Caki2 (cell line): ENCODE measurements around the gene FAM234A. TPM values are rescaled to one million over a fixed set of nuclear protein-coding genes. Genes with fewer than 3 reads are reported as not detected.
"Not testable (repeated sequence)": the region's sequence is repeated elsewhere in the genome, so short reads cannot be mapped to it uniquely, and the experiment has no call there.

Experiments
- DNase-seq: peaks from one replicate; pipeline ENCODE4 v3.0.0-alpha.2; 2015; ENCODE audit warnings: low read depth
- in situ Hi-C: cut with HindIII; loops from 2 replicates; pipeline ENCODE4 v1.10.0; 2016; ENCODE audit warnings: low sequenced_read_pairs, low pct_unique_long_range_greater_than_20kb, mixed read lengths
- total RNA-seq: library from RNA; depleted of rRNA; stranded (reverse); fragments of >200 nt; shearing (Covaris generic); gene quantifications from 2 replicates; pipeline ENCODE4 v1.2.3, GENCODE V29; 2014; ENCODE audit warnings: low replicate concordance

The FAM234A gene
- total RNA-seq, 1 experiment from 2014 or later, result 231 TPM

- DNase-seq, result peak; percentile 94
- in situ Hi-C loops, result no loop called here
Observed at GRCh38 chr16:228852-229730, 5.5 kb upstream of the FAM234A start, which contains the start of gene LUC7L. Gene LUC7L, minus strand, starts transcription at chr16:229449. Its CDS starts 110 bp downstream, at chr16:229339.

- no peak for DNase-seq
- in situ Hi-C loops, result no loop called here
Observed at GRCh38 chr16:229731-230281, 4.8 kb upstream of the FAM234A start.

GRCh38 chr16:230351-230750 is 4.3 kb upstream of the FAM234A start:
- in situ Hi-C loops, DNase-seq: not testable (repeated sequence)

GRCh38 chr16:230949-231348 is 3.7 kb upstream of the FAM234A start:
- no peak for DNase-seq
- in situ Hi-C loops, result no loop called here

GRCh38 chr16:239948-240277 is 5.3 kb downstream of the FAM234A start:
- in situ Hi-C loops, result no loop called here
- DNase-seq, result no peak

GRCh38 chr16:240559-240958 is 5.9 kb downstream of the FAM234A start:
- DNase-seq, result no peak
- in situ Hi-C loops, result no loop called here

- peak; percentile 68 for DNase-seq
- in situ Hi-C loops, result no loop called here
Observed at GRCh38 chr16:242281-242680, 7.7 kb downstream of the FAM234A start.

- in situ Hi-C loops, result no loop called here
- no peak for DNase-seq
Observed at GRCh38 chr16:243348-243747, 8.7 kb downstream of the FAM234A start.

- DNase-seq, result no peak
- in situ Hi-C loops, result no loop called here
Observed at GRCh38 chr16:245105-245504, 10.5 kb downstream of the FAM234A start.

- in situ Hi-C loops, result no loop called here
- DNase-seq, result no peak
Observed at GRCh38 chr16:247027-247426, 12.4 kb downstream of the FAM234A start.

- in situ Hi-C loops, result no loop called here
- DNase-seq, result no peak
Observed at GRCh38 chr16:249431-249830, 14.8 kb downstream of the FAM234A start.

- in situ Hi-C loops, result no loop called here
- DNase-seq, result no peak
Observed at GRCh38 chr16:252366-253337, 18.0 kb downstream of the FAM234A start.

- no peak for DNase-seq
- in situ Hi-C loops, result no loop called here
Observed at GRCh38 chr16:253833-254232, 19.2 kb downstream of the FAM234A start.

- in situ Hi-C loops, result no loop called here
Observed at GRCh38 chr16:254461-254860, 19.8 kb downstream of the FAM234A start.

GRCh38 chr16:255183-255582 is 20.6 kb downstream of the FAM234A start:
- in situ Hi-C loops, result no loop called here
- DNase-seq, result no peak

More at GRCh38 chr16:254461-254860, 19.8 kb downstream of the FAM234A start:
- no peak for DNase-seq

- in situ Hi-C loops, result not testable (repeated sequence)
Observed at GRCh38 chr16:258091-258490, 23.5 kb downstream of the FAM234A start.

GRCh38 chr16:259226-259625 is 24.6 kb downstream of the FAM234A start:
- in situ Hi-C loops, result no loop called here

More at GRCh38 chr16:258091-258490, 23.5 kb downstream of the FAM234A start:
- DNase-seq, result not testable (repeated sequence)

GRCh38 chr16:259814-260253 is 25.2 kb downstream of the FAM234A start:
- in situ Hi-C loops, result no loop called here
- DNase-seq, result no peak

More at GRCh38 chr16:259226-259625, 24.6 kb downstream of the FAM234A start:
- DNase-seq, result no peak
